OCI-LY7 (cell line): ENCODE data around the gene PRDM2. TPM values are rescaled to one million over a fixed set of nuclear protein-coding genes. Genes with fewer than 3 reads are reported as not detected.

Experiments
- BruUV-seq: library from RNA; stranded (reverse); fragments of 400-500 nt; replicated peaks from 2 replicates; lab custom pipeline; 2021; lab: Mats Ljungman, UMichigan
- CTCF ChIA-PET: fragments of 300-600 bp; sonication (Branson Sonifier 250); formaldehyde crosslinking; loops from one replicate; lab custom pipeline; 2022; ENCODE audit warnings: antibody characterized with exemption; ENCODE audit not compliant: unreplicated experiment; lab: Charles Lee
- POLR2A ChIA-PET: fragments of 300-600 bp; sonication (Branson Sonifier 250); formaldehyde crosslinking; loops from one replicate; lab custom pipeline; 2022; ENCODE audit warnings: antibody characterized with exemption; lab: Charles Lee
- DNase-seq: peaks from one replicate; pipeline ENCODE4 v3.0.0-alpha.2; 2015; ENCODE audit warnings: low spot score
- H2AFZ ChIP-seq: fragments of 200-600 bp; sonication (generic), shearing (Covaris generic); 2 replicates; pipeline ENCODE4 v1.6.1; 2014; ENCODE audit warnings: mild to moderate bottlenecking, antibody characterized with exemption, low read length, moderate library complexity
- H3K27ac ChIP-seq: fragments of 200-600 bp; sonication (generic); 2 replicates; pipeline ENCODE4 v1.5.1; 2014; ENCODE audit warnings: mixed run types, low read depth, mild to moderate bottlenecking, moderate library complexity, low read length, inconsistent platforms; ENCODE audit not compliant: poor library complexity, severe bottlenecking
- H3K36me3 ChIP-seq: fragments of 200-600 bp; sonication (generic); 2 replicates; pipeline ENCODE4 v1.6.1; 2014; ENCODE audit warnings: mild to moderate bottlenecking, antibody characterized with exemption, low read length, moderate library complexity, mixed read lengths; ENCODE audit not compliant: insufficient read depth
- H3K4me1 ChIP-seq: fragments of 200-600 bp; sonication (generic); 2 replicates; pipeline ENCODE4 v1.5.1; 2014; ENCODE audit warnings: mild to moderate bottlenecking, low read length; ENCODE audit not compliant: insufficient read depth, poor library complexity, severe bottlenecking
- H3K4me2 ChIP-seq: fragments of 200-600 bp; sonication (generic); 2 replicates; pipeline ENCODE4 v1.6.1; 2014; ENCODE audit warnings: mild to moderate bottlenecking, low read length
- H3K4me3 ChIP-seq: fragments of 200-600 bp; sonication (generic); 2 replicates; pipeline ENCODE4 v1.5.1; 2014; ENCODE audit warnings: mild to moderate bottlenecking, low read depth, low read length; ENCODE audit not compliant: poor library complexity, severe bottlenecking
- H3K79me2 ChIP-seq: fragments of 200-600 bp; sonication (generic); 2 replicates; pipeline ENCODE4 v1.6.1; 2016; ENCODE audit warnings: low read depth, mild to moderate bottlenecking, low read length, moderate library complexity, mixed read lengths; ENCODE audit not compliant: insufficient read depth
- H3K9me2 ChIP-seq: fragments of 200-600 bp; sonication (generic); 2 replicates; pipeline ENCODE4 v1.6.1; 2016; ENCODE audit warnings: mild to moderate bottlenecking, low read length, mixed read lengths; ENCODE audit not compliant: insufficient read depth
- H3K9me3 ChIP-seq: fragments of 200-600 bp; sonication (generic); 2 replicates; pipeline ENCODE4 v1.6.1; 2014; ENCODE audit warnings: mild to moderate bottlenecking, mixed run types, low read length, mixed read lengths
- H4K20me1 ChIP-seq: fragments of 200-600 bp; sonication (generic); 2 replicates; pipeline ENCODE4 v1.6.1; 2014; ENCODE audit warnings: mild to moderate bottlenecking, antibody characterized with exemption, low read length, moderate library complexity, mixed read lengths; ENCODE audit not compliant: insufficient read depth
- CTCF ChIP-seq: fragments of 200-600 bp; sonication (generic); conservative IDR thresholded peaks from 2 replicates; pipeline ENCODE4 v1.5.1; 2014; ENCODE audit warnings: mild to moderate bottlenecking, antibody characterized with exemption, low read length, moderate library complexity, mixed read lengths
- EZH2phosphoT487 ChIP-seq: fragments of 200-600 bp; sonication (generic); IDR thresholded peaks from 2 replicates; pipeline ENCODE4 v1.6.1; 2018; ENCODE audit warnings: low read depth, borderline replicate concordance, mild to moderate bottlenecking, mixed run types, antibody characterized with exemption, low read length, moderate library complexity, mixed read lengths
- intact Hi-C: fragments of 100-400 bp; cut with micrococcal nuclease; formaldehyde crosslinking; loops from one replicate; pipeline ENCODE4 v1.10.0; 2022; ENCODE audit not compliant: unreplicated experiment
- total RNA-seq, 2 experiments: library from RNA; depleted of rRNA in 1 of 2; stranded (reverse); fragments of >200 nt in 1 of 2; shearing (Covaris generic) in 1 of 2; gene quantifications; 2 replicates each; pipeline ENCODE4 v1.2.3, GENCODE V29; 2014 to 2022

PRDM2 gene
- total RNA-seq, 2 experiments from 2014 or later, result 38.7 to 98.2 TPM

GRCh38 chr1:13817906-13818305 is 117.9 kb downstream of the PRDM2 start:
- H3K9me3 ChIP-seq, result no peaks in the 10 kb centered on the region
- H3K27ac ChIP-seq, result no peak overlapping the region
- H3K4me2 ChIP-seq, result no peak overlapping the region
- no peaks in the 10 kb centered on the region for H4K20me1 ChIP-seq
- peaks cover 4% of the 10 kb centered on the region for H3K4me1 ChIP-seq
- TF ChIP-seq CTCF, result no peak
- TF ChIP-seq EZH2phosphoT487, result no peak
- no peak overlapping the region for H3K4me3 ChIP-seq
- ChIA-PET POLR2A (interaction anchor here (0.7 kb wide), 1 partner anchor 69 kb away, joined by 4 read pairs; no protein-coding TSS in a partner anchor), CTCF (no interaction called here)
- no peak for DNase-seq
- no peaks in the 10 kb centered on the region for H3K79me2 ChIP-seq
- no TSS peak for BruUV-seq
- no peaks in the 10 kb centered on the region for H3K9me2 ChIP-seq
- H2AFZ ChIP-seq, result no peak overlapping the region
- intact Hi-C loops, result no loop called here
- H3K36me3 ChIP-seq, result no peaks in the 10 kb centered on the region

DNA sequence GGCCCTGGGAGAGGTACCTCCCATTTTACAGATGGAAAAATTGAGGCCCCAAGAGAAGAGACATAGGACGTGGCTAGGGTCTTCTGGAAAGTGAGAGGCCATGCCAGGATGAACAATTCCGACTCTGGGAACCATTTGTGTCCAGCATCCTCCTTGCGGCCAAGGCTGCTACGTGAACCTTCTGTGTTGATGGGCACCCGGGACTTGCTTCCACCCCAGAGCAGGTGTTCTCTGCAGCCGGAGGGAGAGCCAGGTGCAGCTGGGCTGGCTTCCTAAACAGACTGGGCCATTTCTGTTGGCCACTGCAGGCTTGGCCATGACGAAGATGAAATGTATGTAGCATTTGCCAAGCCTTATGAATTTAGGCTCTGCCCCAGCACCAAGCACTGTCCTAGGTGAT is 118.9 kb downstream of the PRDM2 start:
- CTCF ChIA-PET, result no interaction called here
- Histone ChIP-seq H3K4me1 (peaks cover 1% of the 10 kb centered on the region), H3K36me3 (no peaks in the 10 kb centered on the region), H4K20me1 (no peaks in the 10 kb centered on the region), H3K9me3 (no peaks in the 10 kb centered on the region), H3K27ac (no peak overlapping the region), H3K4me2 (no peak overlapping the region), H3K9me2 (no peaks in the 10 kb centered on the region), H3K79me2 (no peaks in the 10 kb centered on the region), H2AFZ (no peak overlapping the region), H3K4me3 (no peak overlapping the region)
- POLR2A ChIA-PET, result interaction anchor here (0.7 kb wide), 1 partner anchor 1047 kb away, joined by 3 read pairs; no protein-coding TSS in a partner anchor
- intact Hi-C loops, result no loop called here
- BruUV-seq, result no TSS peak
- DNase-seq, result no peak
- no peak for TF ChIP-seq EZH2phosphoT487
- TF ChIP-seq CTCF, result no peak

DNA sequence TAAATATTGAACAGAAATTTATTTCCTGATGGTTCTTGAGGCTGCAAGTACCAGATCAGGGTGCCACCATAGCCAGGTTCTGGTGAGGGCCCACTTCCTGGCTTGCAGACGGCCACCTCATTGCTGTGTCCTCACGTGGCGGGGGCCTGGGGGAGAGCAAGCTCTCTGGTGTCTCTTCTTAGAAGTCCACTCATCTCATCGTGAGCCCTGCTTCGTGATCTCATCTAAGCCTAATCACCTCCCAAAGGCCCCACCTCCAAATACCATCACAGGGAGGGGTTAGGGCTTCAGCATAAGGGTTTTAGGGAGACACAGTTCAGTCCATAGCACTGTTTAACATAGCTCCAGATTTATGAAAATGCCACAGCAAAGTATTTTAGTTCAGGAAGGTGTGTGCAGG is 119.7 kb downstream of the PRDM2 start:
- H3K79me2 ChIP-seq, result no peaks in the 10 kb centered on the region
- ChIA-PET CTCF (no interaction called here), POLR2A (no interaction called here)
- H2AFZ ChIP-seq, result no peak overlapping the region
- no peak for DNase-seq
- intact Hi-C loops, result no loop called here
- TF ChIP-seq EZH2phosphoT487 (no peak), CTCF (no peak)
- no peaks in the 10 kb centered on the region for H3K36me3 ChIP-seq
- no peak overlapping the region for H3K4me2 ChIP-seq
- H4K20me1 ChIP-seq, result no peaks in the 10 kb centered on the region
- no TSS peak for BruUV-seq
- H3K4me3 ChIP-seq, result no peak overlapping the region
- no peak overlapping the region for H3K27ac ChIP-seq
- no peaks in the 10 kb centered on the region for H3K9me2 ChIP-seq
- no peaks in the 10 kb centered on the region for H3K9me3 ChIP-seq
- H3K4me1 ChIP-seq, result peaks cover under 1% of the 10 kb centered on the region
